Activated CD4-positive, alpha-beta T cell treated with anti-CD3 and anti-CD28 coated beads, Interleukin-2, amount 50 U/mL, for 16 hours (primary cell): Measurements from ENCODE around the gene PTCH1.

ENCODE experiments used
- DNase-seq: peaks from one replicate; pipeline ENCODE4 v3.0.0-alpha.2; 2020

Gene PTCH1

GRCh38 chr9:95497772-95498171 lies 19.0 kb downstream of the PTCH1 start:
- no peak for DNase-seq

GRCh38 chr9:95496687-95497086 lies 20.1 kb downstream of the PTCH1 start:
- DNase-seq = no peak

- DNase-seq = no peak
These were observed 20.8 kb downstream of the PTCH1 start for GRCh38 chr9:95495961-95496360.

- no peak for DNase-seq
These were observed 21.2 kb downstream of the PTCH1 start for GRCh38 chr9:95495529-95495928.

GRCh38 chr9:95494416-95495371 lies 22.1 kb downstream of the PTCH1 start:
- DNase-seq = peak; percentile 77

GRCh38 chr9:95494022-95494415 lies 22.8 kb downstream of the PTCH1 start:
- DNase-seq = no peak

GRCh38 chr9:95493402-95493801 lies 23.4 kb downstream of the PTCH1 start:
- DNase-seq = no peak

- no peak for DNase-seq
These were observed 25.0 kb downstream of the PTCH1 start for GRCh38 chr9:95491543-95492320.

- DNase-seq = no peak
These were observed 27.8 kb downstream of the PTCH1 start for GRCh38 chr9:95488954-95489353.

GRCh38 chr9:95486318-95486717 lies 30.5 kb downstream of the PTCH1 start:
- DNase-seq = no peak

- DNase-seq = no peak
These were observed 32.5 kb downstream of the PTCH1 start for GRCh38 chr9:95484225-95484624.

- no peak for DNase-seq
These were observed 33.3 kb downstream of the PTCH1 start for GRCh38 chr9:95483431-95483830.

- DNase-seq = no peak
These were observed 34.1 kb downstream of the PTCH1 start for GRCh38 chr9:95482621-95483020.

- DNase-seq = peak; percentile 5
These were observed 35.8 kb downstream of the PTCH1 start for GRCh38 chr9:95481000-95481399.

GRCh38 chr9:95480346-95480745 lies 36.4 kb downstream of the PTCH1 start:
- DNase-seq = no peak

- no peak for DNase-seq
These were observed 37.4 kb downstream of the PTCH1 start for GRCh38 chr9:95479330-95479729.

GRCh38 chr9:95478335-95478734 lies 38.4 kb downstream of the PTCH1 start:
- no peak for DNase-seq

- DNase-seq = no peak
These were observed 38.9 kb downstream of the PTCH1 start for GRCh38 chr9:95477885-95478284.

- no peak for DNase-seq
These were observed 39.3 kb downstream of the PTCH1 start for GRCh38 chr9:95477441-95477840.

- no peak for DNase-seq
These were observed 48.0 kb downstream of the PTCH1 start for GRCh38 chr9:95468791-95469190.

GRCh38 chr9:95465115-95465514 lies 51.7 kb downstream of the PTCH1 start:
- DNase-seq = no peak

- DNase-seq = no peak
These were observed 53.4 kb downstream of the PTCH1 start for GRCh38 chr9:95463148-95464060.
